Right cardiac atrium (tissue), 5 donors: ENCODE results near the gene DSCAML1. TPM values are rescaled to one million over a fixed set of nuclear protein-coding genes. Genes with fewer than 3 reads are reported as not detected.

ENCODE experiments used
- ATAC-seq, 2 donors: fragments of 200-7000 bp; cut with Tn5 transposase; one replicate each; pipeline versions ENCODE4 v1.8.0 to v1.9.1; 2020; ENCODE audit warnings: moderate library complexity in 2 of 2, mild to moderate bottlenecking in 1 of 2
- DNase-seq, 3 donors: peaks; one replicate each; pipeline ENCODE4 v3.0.0-alpha.2; 2020
- H3K27ac ChIP-seq: one replicate; pipeline ENCODE4 v1.5.1; 2013; ENCODE audit warnings: mild to moderate bottlenecking, low read length, control low read depth, moderate library complexity
- H3K27me3 ChIP-seq: one replicate; pipeline ENCODE4 v1.6.1; 2013; ENCODE audit not compliant: control insufficient read depth, insufficient read depth
- H3K4me1 ChIP-seq: one replicate; pipeline ENCODE4 v1.6.1; 2013; ENCODE audit warnings: low read length; ENCODE audit not compliant: control insufficient read depth, insufficient read depth
- H3K4me3 ChIP-seq: one replicate; pipeline ENCODE4 v1.5.1; 2013; ENCODE audit warnings: low read length, control low read depth
- H3K9me3 ChIP-seq: one replicate; pipeline ENCODE4 v1.6.1; 2013; ENCODE audit warnings: low read length; ENCODE audit not compliant: control insufficient read depth
- WGBS: extraction: QIAGEN DNeasy Blood & Tissue Kit; methylation state at CpG from one replicate; pipeline ENCODE4 v1.1.7; 2013; 5-methylcytosine and 5-hydroxymethylcytosine counted together
- intact Hi-C, 4 donors: fragments of 100-400 bp; cut with DNase I; formaldehyde crosslinking; loops; one replicate each; pipeline versions ENCODE4 v1.11.0 to v1.14.0; 2022 to 2023
- polyA plus RNA-seq: library from polyadenylated mRNA; stranded (reverse); fragments of 200-250 nt; gene quantifications from one replicate; pipeline ENCODE4 v1.2.3, GENCODE V29; 2013
- total RNA-seq, 4 donors: library from RNA; stranded (reverse); fragmentation: NEBNext Ultra II Directional; extraction: Animal tissue kit (Norgen Biotek cat#: 25700); gene quantifications; one replicate each; pipeline ENCODE4 v1.2.1, GENCODE V29; 2021
- donor health status: healthy with polysubstance abuse.
- donor health status: DM: no; HTN: yes; CAD: no.
- donor health status: DM: no; HTN: no; CAD: no.
- donor health status: DM: no; HTN: yes; CAD: no; lungs with severe emphysema.
- donor health status: DM: yes; HTN: yes; CAD: no.

The DSCAML1 gene
- total and polyA plus RNA-seq, 5 donors: 0.45 to 1.4 (median 0.96) TPM

GRCh38 chr11:117750916-117751662 lies 45.9 kb downstream of the DSCAML1 start:
- no peaks in the 10 kb centered on the region for H3K4me1 ChIP-seq
- intact Hi-C loops: no loop called here
- no peaks in the 10 kb centered on the region for H3K27me3 ChIP-seq
- ATAC-seq (no peak), DNase-seq (no peak)
- no peak overlapping the region for H3K4me3 ChIP-seq
- no peak overlapping the region for H3K27ac ChIP-seq
- no peaks in the 10 kb centered on the region for H3K9me3 ChIP-seq
- 88% methylated on average over 14 of the region's 14 CpGs for WGBS

- ATAC-seq: no peak
- Histone ChIP-seq H3K27ac (no peak overlapping the region), H3K4me1 (no peaks in the 10 kb centered on the region), H3K4me3 (no peak overlapping the region), H3K9me3 (no peaks in the 10 kb centered on the region), H3K27me3 (no peaks in the 10 kb centered on the region)
- intact Hi-C loops: no loop called here
- WGBS: 94% methylated on average over 5 of the region's 5 CpGs
- DNase-seq: no peak
Measured at GRCh38 chr11:117750357-117750756, 46.7 kb downstream of the DSCAML1 start.

GRCh38 chr11:117749541-117749910 lies 47.5 kb downstream of the DSCAML1 start:
- 95% methylated on average over 8 of the region's 8 CpGs for WGBS
- no peak for DNase-seq
- H3K27me3 ChIP-seq: no peaks in the 10 kb centered on the region
- H3K4me1 ChIP-seq: no peaks in the 10 kb centered on the region
- intact Hi-C loops: no loop called here
- no peak overlapping the region for H3K4me3 ChIP-seq
- no peak overlapping the region for H3K27ac ChIP-seq
- H3K9me3 ChIP-seq: no peaks in the 10 kb centered on the region
- ATAC-seq: no peak

- H3K27me3 ChIP-seq: no peaks in the 10 kb centered on the region
- H3K4me3 ChIP-seq: no peak overlapping the region
- no peaks in the 10 kb centered on the region for H3K4me1 ChIP-seq
- no peak overlapping the region for H3K27ac ChIP-seq
- no peaks in the 10 kb centered on the region for H3K9me3 ChIP-seq
- WGBS: 90% methylated on average over 14 of the region's 14 CpGs
- intact Hi-C loops: no loop called here
- DNase-seq (no peak), ATAC-seq (no peak)
Measured at GRCh38 chr11:117748771-117749540, 48.1 kb downstream of the DSCAML1 start.

- DNase-seq (no peak), ATAC-seq (no peak)
- Histone ChIP-seq H3K27me3 (no peaks in the 10 kb centered on the region), H3K27ac (no peak overlapping the region), H3K4me3 (no peak overlapping the region), H3K4me1 (no peaks in the 10 kb centered on the region), H3K9me3 (no peaks in the 10 kb centered on the region)
- WGBS: 99% methylated on average over 3 of the region's 3 CpGs
- intact Hi-C loops: no loop called here
Measured at GRCh38 chr11:117747892-117748291, 49.1 kb downstream of the DSCAML1 start.

GRCh38 chr11:117745346-117745745 lies 51.7 kb downstream of the DSCAML1 start:
- no peaks in the 10 kb centered on the region for H3K4me1 ChIP-seq
- no peaks in the 10 kb centered on the region for H3K9me3 ChIP-seq
- H3K27me3 ChIP-seq: no peaks in the 10 kb centered on the region
- H3K27ac ChIP-seq: no peak overlapping the region
- DNase-seq: no peak
- WGBS: 70% methylated on average over 7 of the region's 7 CpGs
- ATAC-seq: no peak
- H3K4me3 ChIP-seq: no peak overlapping the region
- intact Hi-C loops: no loop called here

- H3K4me1 ChIP-seq: no peaks in the 10 kb centered on the region
- H3K9me3 ChIP-seq: no peaks in the 10 kb centered on the region
- no peaks in the 10 kb centered on the region for H3K27me3 ChIP-seq
- intact Hi-C loops: no loop called here
- 73% methylated on average over 11 of the region's 11 CpGs for WGBS
- no peak overlapping the region for H3K4me3 ChIP-seq
- H3K27ac ChIP-seq: no peak overlapping the region
- ATAC-seq (no peak), DNase-seq (no peak)
Measured at GRCh38 chr11:117744471-117745150, 52.4 kb downstream of the DSCAML1 start.

- H3K4me1 ChIP-seq: no peaks in the 10 kb centered on the region
- H3K9me3 ChIP-seq: no peaks in the 10 kb centered on the region
- intact Hi-C loops: no loop called here
- no peak for ATAC-seq
- no peak for DNase-seq
- H3K4me3 ChIP-seq: no peak overlapping the region
- H3K27ac ChIP-seq: no peak overlapping the region
- H3K27me3 ChIP-seq: no peaks in the 10 kb centered on the region
- 82% methylated on average over 9 of the region's 9 CpGs for WGBS
Measured at GRCh38 chr11:117743121-117743815, 53.7 kb downstream of the DSCAML1 start.

GRCh38 chr11:117738246-117738957 lies 58.6 kb downstream of the DSCAML1 start:
- no peaks in the 10 kb centered on the region for H3K4me1 ChIP-seq
- intact Hi-C loops: no loop called here
- no peak for ATAC-seq
- no peak overlapping the region for H3K4me3 ChIP-seq
- WGBS: 73% methylated on average over 8 of the region's 8 CpGs
- no peaks in the 10 kb centered on the region for H3K9me3 ChIP-seq
- no peak overlapping the region for H3K27ac ChIP-seq
- no peaks in the 10 kb centered on the region for H3K27me3 ChIP-seq
- no peak for DNase-seq

GRCh38 chr11:117735350-117735977 lies 61.6 kb downstream of the DSCAML1 start:
- Histone ChIP-seq H3K9me3 (no peaks in the 10 kb centered on the region), H3K4me1 (no peaks in the 10 kb centered on the region), H3K4me3 (no peak overlapping the region), H3K27me3 (no peaks in the 10 kb centered on the region), H3K27ac (no peak overlapping the region)
- ATAC-seq: no peak
- no peak for DNase-seq
- WGBS: 91% methylated on average over 9 of the region's 9 CpGs
- intact Hi-C loops: no loop called here
